GM18526 (cell line): ENCODE results near the gene GRIA4.

ENCODE experiments used
- POLR2A ChIP-seq: IDR thresholded peaks from 3 replicates; pipeline ENCODE4 v1.6.1; 2011; ENCODE audit not compliant: insufficient read length; ENCODE audit errors: extremely low read depth

The GRIA4 gene

GRCh38 chr11:105618343-105618955 is 8.6 kb downstream of the GRIA4 start:
- TF ChIP-seq POLR2A: no peak

GRCh38 chr11:105619556-105619955 is 9.7 kb downstream of the GRIA4 start:
- TF ChIP-seq POLR2A: no peak

GRCh38 chr11:105622016-105622415 is 12.1 kb downstream of the GRIA4 start:
- no peak for TF ChIP-seq POLR2A

GRCh38 chr11:105632316-105632715 is 22.4 kb downstream of the GRIA4 start:
- TF ChIP-seq POLR2A: no peak

- no peak for TF ChIP-seq POLR2A
These were observed 25.6 kb downstream of the GRIA4 start for GRCh38 chr11:105635466-105635865.

- TF ChIP-seq POLR2A: no peak
These were observed 26.6 kb downstream of the GRIA4 start for GRCh38 chr11:105636496-105636895.

GRCh38 chr11:105639527-105639926 is 29.7 kb downstream of the GRIA4 start:
- no peak for TF ChIP-seq POLR2A

GRCh38 chr11:105641433-105641832 is 31.6 kb downstream of the GRIA4 start:
- TF ChIP-seq POLR2A: no peak

- TF ChIP-seq POLR2A: no peak
These were observed 33.0 kb downstream of the GRIA4 start for GRCh38 chr11:105642870-105643269.

- no peak for TF ChIP-seq POLR2A
These were observed 35.1 kb downstream of the GRIA4 start for GRCh38 chr11:105644839-105645573.

- no peak for TF ChIP-seq POLR2A
These were observed 37.9 kb downstream of the GRIA4 start for GRCh38 chr11:105647780-105648179.

GRCh38 chr11:105648762-105649161 is 38.9 kb downstream of the GRIA4 start:
- no peak for TF ChIP-seq POLR2A

- no peak for TF ChIP-seq POLR2A
These were observed 55.4 kb downstream of the GRIA4 start for GRCh38 chr11:105665281-105665680.

GRCh38 chr11:105667441-105667840 is 57.6 kb downstream of the GRIA4 start:
- no peak for TF ChIP-seq POLR2A

- no peak for TF ChIP-seq POLR2A
These were observed 60.9 kb downstream of the GRIA4 start for GRCh38 chr11:105670811-105671210.

- no peak for TF ChIP-seq POLR2A
These were observed 63.2 kb downstream of the GRIA4 start for GRCh38 chr11:105673089-105673488.

- TF ChIP-seq POLR2A: no peak
These were observed 79.8 kb downstream of the GRIA4 start for GRCh38 chr11:105689631-105690030.

GRCh38 chr11:105690467-105690866 is 80.6 kb downstream of the GRIA4 start:
- TF ChIP-seq POLR2A: no peak
